Endothelial cell of umbilical vein (primary cell): ENCODE results near the gene GLUL. TPM values are rescaled to one million over a fixed set of nuclear protein-coding genes. Genes with fewer than 3 reads are reported as not detected.

ENCODE experiments used
- BruUV-seq: library from RNA; stranded (reverse); fragments of 400-500 nt; replicated peaks from 2 replicates; lab custom pipeline; 2021; lab: Mats Ljungman, UMichigan
- CTCF ChIA-PET: fragments of 300-600, 350-600 bp; sonication (Branson Sonifier 250); formaldehyde crosslinking; loops from one replicate; lab custom pipeline; 2021; ENCODE audit warnings: antibody characterized with exemption, inconsistent platforms; lab: Charles Lee
- POLR2A ChIA-PET: fragments of 300-600, 350-600 bp; sonication (Branson Sonifier 250); formaldehyde crosslinking; loops from one replicate; lab custom pipeline; 2021; ENCODE audit warnings: antibody characterized with exemption, inconsistent platforms; lab: Charles Lee
- DNase-seq: peaks from one replicate; pipeline ENCODE4 v3.0.0-alpha.2; 2011; ENCODE audit warnings: low read depth, low spot score
- FAIRE-seq: peaks from 2 replicates; lab custom pipeline; 2011; peaks lifted over from hg19 to GRCh38; lab: Jason Lieb, UNC
- H2AFZ ChIP-seq: 2 replicates; pipeline ENCODE4 v1.6.0; 2012; ENCODE audit warnings: low read depth, low read length, control low read depth, inconsistent platforms
- H3K27ac ChIP-seq: 2 replicates; pipeline ENCODE4 v1.5.1; 2011; ENCODE audit warnings: low read depth, mild to moderate bottlenecking, control low read depth, low read length, moderate library complexity; ENCODE audit not compliant: insufficient read depth
- H3K27me3 ChIP-seq, 2 experiments: 2 replicates each; pipeline versions ENCODE4 v1.6.0 to v1.6.1; 2011; ENCODE audit warnings: low read length in 2 of 2, mixed read lengths in 1 of 2; ENCODE audit not compliant: control insufficient read depth in 2 of 2, insufficient read depth in 2 of 2
- H3K36me3 ChIP-seq, 2 experiments: 2 replicates in 1 of 2; 3 replicates in 1 of 2; pipeline ENCODE4 v1.5.1; 2011; ENCODE audit warnings: low read length in 2 of 2, mild to moderate bottlenecking in 1 of 2, moderate library complexity in 1 of 2; ENCODE audit not compliant: control insufficient read depth in 2 of 2, insufficient read depth in 2 of 2; ENCODE audit errors: extremely low read depth in 1 of 2
- H3K4me1 ChIP-seq: 3 replicates; pipeline ENCODE4 v1.5.1; 2011; ENCODE audit warnings: mild to moderate bottlenecking, low read length; ENCODE audit not compliant: control insufficient read depth, insufficient read depth; ENCODE audit errors: extremely low read depth
- H3K4me2 ChIP-seq: 2 replicates; pipeline ENCODE4 v1.6.1; 2011; ENCODE audit warnings: low read length, control low read depth, mixed read lengths; ENCODE audit not compliant: insufficient read depth
- H3K4me3 ChIP-seq, 3 experiments: fragments of 200-600 bp in 1 of 3; sonication (generic), shearing (Covaris generic) in 1 of 3; replicated peaks in 1 of 3; 2 replicates each; pipeline ENCODE4 v1.5.1; 2011 to 2016; ENCODE audit warnings: control low read depth in 3 of 3, low read length in 3 of 3, mild to moderate bottlenecking in 2 of 3, inconsistent platforms in 1 of 3, low read depth in 1 of 3, moderate library complexity in 1 of 3; ENCODE audit not compliant: insufficient read depth in 1 of 3
- H3K79me2 ChIP-seq: 2 replicates; pipeline ENCODE4 v1.6.0; 2012; ENCODE audit warnings: low read length, inconsistent platforms; ENCODE audit not compliant: control insufficient read depth, insufficient read depth
- H3K9ac ChIP-seq: replicated peaks from 2 replicates; pipeline ENCODE3; 2011; ENCODE audit warnings: low read length, control low read depth; ENCODE audit not compliant: insufficient read depth; ENCODE audit errors: extremely low read depth
- H3K9me1 ChIP-seq: replicated peaks from 3 replicates; pipeline ENCODE4 v1.6.0; 2011; ENCODE audit warnings: mild to moderate bottlenecking, low read length; ENCODE audit not compliant: control insufficient read depth, insufficient read depth; ENCODE audit errors: extremely low read depth
- H3K9me3 ChIP-seq: replicated peaks from 2 replicates; pipeline ENCODE4 v1.5.1; 2012; ENCODE audit warnings: low read length, inconsistent platforms; ENCODE audit not compliant: control insufficient read depth, insufficient read depth
- H4K20me1 ChIP-seq: replicated peaks from 2 replicates; pipeline ENCODE3; 2011; ENCODE audit warnings: mild to moderate bottlenecking, low read length; ENCODE audit not compliant: control insufficient read depth, insufficient read depth; ENCODE audit errors: extremely low read depth
- EZH2 ChIP-seq: IDR thresholded peaks from 2 replicates; pipeline ENCODE4 v1.6.1; 2012; ENCODE audit warnings: borderline replicate concordance, low read depth, mild to moderate bottlenecking, moderate library complexity, low read length, inconsistent platforms; ENCODE audit not compliant: severe bottlenecking
- FOS ChIP-seq: IDR thresholded peaks from 2 replicates; pipeline ENCODE4 v1.6.1; 2011; ENCODE audit warnings: mild to moderate bottlenecking, low read length, moderate library complexity, borderline replicate concordance; ENCODE audit not compliant: insufficient read depth
- GATA2 ChIP-seq: IDR thresholded peaks from 2 replicates; pipeline ENCODE4 v1.7.0; 2011; ENCODE audit warnings: low read depth, mild to moderate bottlenecking, moderate library complexity, mixed read lengths, low read length; ENCODE audit not compliant: insufficient read length, insufficient read depth
- JUN ChIP-seq: IDR thresholded peaks from 2 replicates; pipeline ENCODE4 v1.6.1; 2011; ENCODE audit warnings: borderline replicate concordance, low read depth; ENCODE audit not compliant: insufficient read length, insufficient read depth
- MYC ChIP-seq: IDR thresholded peaks from one replicate; pipeline ENCODE4 v1.6.1; 2011; ENCODE audit warnings: mild to moderate bottlenecking, low read depth, low read length
- POLR2A ChIP-seq: IDR thresholded peaks from 2 replicates; pipeline ENCODE4 v1.6.1; 2012; ENCODE audit warnings: low read depth, mild to moderate bottlenecking, control low read depth, low read length
- POLR2AphosphoS5 ChIP-seq: IDR thresholded peaks from 2 replicates; pipeline ENCODE4 v1.6.1; 2012; ENCODE audit warnings: low read depth, mild to moderate bottlenecking, control low read depth, low read length, moderate library complexity; ENCODE audit not compliant: insufficient read depth
- dilution Hi-C: fragments of 300-500 bp; cut with MboI; formaldehyde crosslinking; loops from one replicate; pipeline ENCODE4 v1.15.0; 2019; ENCODE audit warnings: low sequenced_read_pairs; ENCODE audit not compliant: extremely low pct_ligation_motif_present
- intact Hi-C: fragments of 100-400 bp; cut with micrococcal nuclease; formaldehyde crosslinking; loops from one replicate; pipeline ENCODE4 v1.10.0; 2022
- polyA plus RNA-seq, 4 experiments: library from polyadenylated mRNA; depleted of rRNA in 3 of 4; stranded (reverse) in 3 of 4; unstranded in 1 of 4; fragments of >200 nt; gene quantifications; 2 replicates each; pipeline versions ENCODE4 v1.2.1 to v1.2.3, GENCODE V29; 2011 to 2012; ENCODE audit warnings: missing spikeins in 1 of 4
- total RNA-seq: library from RNA; stranded (reverse); gene quantifications from 2 replicates; pipeline ENCODE4 v1.2.3, GENCODE V29; 2021
- TF ChIP-seq, protein P1 (sequence below), 2 donors: IDR thresholded peaks; 1 replicate in 1 of 2; 2 replicates in 1 of 2; pipeline ENCODE4 v1.5.1; 2011; ENCODE audit warnings: low read length in 2 of 2, mild to moderate bottlenecking in 2 of 2, moderate library complexity in 2 of 2, control low read depth in 1 of 2, inconsistent platforms in 1 of 2, low read depth in 1 of 2; ENCODE audit not compliant: insufficient read depth in 1 of 2; ENCODE audit errors: extremely low read depth in 1 of 2
- TF ChIP-seq, protein P2 (sequence below): IDR thresholded peaks from 2 replicates; pipeline ENCODE4 v1.6.1; 2011; ENCODE audit not compliant: insufficient read depth, insufficient read length

Gene GLUL
- total and polyA plus RNA-seq, 2 donors (not counting 3 experiments of a cell fraction or from before 2014, with no cell fraction given): 172 to 187 TPM

DNA sequence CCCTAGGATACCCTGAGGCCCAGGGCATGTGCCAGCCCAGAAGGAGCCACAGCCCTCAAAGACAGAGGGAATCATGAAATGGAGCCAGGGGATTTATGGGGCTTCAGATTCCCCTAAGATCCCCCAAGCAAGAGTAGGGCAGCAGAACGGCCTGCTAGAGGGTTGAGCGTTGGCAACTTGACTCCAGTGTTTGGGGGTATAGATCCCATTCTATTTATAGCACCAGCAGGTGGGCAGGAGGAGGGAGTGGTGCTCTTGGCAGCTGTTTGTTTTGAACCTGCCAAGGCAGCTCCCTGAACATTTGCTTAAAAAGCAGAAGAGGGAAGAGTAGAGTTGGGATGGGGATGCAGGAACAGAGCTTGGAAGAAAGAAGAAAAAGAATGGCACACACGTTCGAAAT is 33.7 kb downstream of the GLUL start:
- DNase-seq (no peak), FAIRE-seq (no peak)
- H3K4me3 ChIP-seq: no peak overlapping the region
- intact Hi-C loops (no loop called here), dilution Hi-C loops (no loop called here)
- H4K20me1 ChIP-seq: no peaks in the 10 kb centered on the region
- TF ChIP-seq MYC: no peak
- TF ChIP-seq JUN: no peak
- no peak for TF ChIP-seq POLR2A
- no peak for TF ChIP-seq POLR2AphosphoS5
- TF ChIP-seq, protein P1, sequence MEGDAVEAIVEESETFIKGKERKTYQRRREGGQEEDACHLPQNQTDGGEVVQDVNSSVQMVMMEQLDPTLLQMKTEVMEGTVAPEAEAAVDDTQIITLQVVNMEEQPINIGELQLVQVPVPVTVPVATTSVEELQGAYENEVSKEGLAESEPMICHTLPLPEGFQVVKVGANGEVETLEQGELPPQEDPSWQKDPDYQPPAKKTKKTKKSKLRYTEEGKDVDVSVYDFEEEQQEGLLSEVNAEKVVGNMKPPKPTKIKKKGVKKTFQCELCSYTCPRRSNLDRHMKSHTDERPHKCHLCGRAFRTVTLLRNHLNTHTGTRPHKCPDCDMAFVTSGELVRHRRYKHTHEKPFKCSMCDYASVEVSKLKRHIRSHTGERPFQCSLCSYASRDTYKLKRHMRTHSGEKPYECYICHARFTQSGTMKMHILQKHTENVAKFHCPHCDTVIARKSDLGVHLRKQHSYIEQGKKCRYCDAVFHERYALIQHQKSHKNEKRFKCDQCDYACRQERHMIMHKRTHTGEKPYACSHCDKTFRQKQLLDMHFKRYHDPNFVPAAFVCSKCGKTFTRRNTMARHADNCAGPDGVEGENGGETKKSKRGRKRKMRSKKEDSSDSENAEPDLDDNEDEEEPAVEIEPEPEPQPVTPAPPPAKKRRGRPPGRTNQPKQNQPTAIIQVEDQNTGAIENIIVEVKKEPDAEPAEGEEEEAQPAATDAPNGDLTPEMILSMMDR (IDR thresholded peaks at IDR 0.05; ENCODE audit: extremely low read depth in 1 of 2, insufficient read depth in 1 of 2, low read depth in 1 of 2, low read length in 2 of 2): no peak
- TF ChIP-seq, protein P2, sequence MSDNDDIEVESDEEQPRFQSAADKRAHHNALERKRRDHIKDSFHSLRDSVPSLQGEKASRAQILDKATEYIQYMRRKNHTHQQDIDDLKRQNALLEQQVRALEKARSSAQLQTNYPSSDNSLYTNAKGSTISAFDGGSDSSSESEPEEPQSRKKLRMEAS: no peak
- no peak for TF ChIP-seq EZH2
- TF ChIP-seq FOS: no peak
- TF ChIP-seq GATA2: no peak
- H3K4me2 ChIP-seq: no peak overlapping the region
- no peaks in the 10 kb centered on the region for H3K9me3 ChIP-seq
- H3K27ac ChIP-seq: no peak overlapping the region
- ChIA-PET CTCF (no interaction called here), POLR2A (no interaction called here)
- no peaks in the 10 kb centered on the region for H3K36me3 ChIP-seq
- no peak overlapping the region for H2AFZ ChIP-seq
- H3K27me3 ChIP-seq: no peaks in the 10 kb centered on the region
- H3K9me1 ChIP-seq: no peaks in the 10 kb centered on the region
- no TSS peak for BruUV-seq
- H3K79me2 ChIP-seq: no peaks in the 10 kb centered on the region
- H3K9ac ChIP-seq: no peak overlapping the region
- H3K4me1 ChIP-seq: no peaks in the 10 kb centered on the region
